Measurements from ENCODE around the gene MYO3B.

DNA sequence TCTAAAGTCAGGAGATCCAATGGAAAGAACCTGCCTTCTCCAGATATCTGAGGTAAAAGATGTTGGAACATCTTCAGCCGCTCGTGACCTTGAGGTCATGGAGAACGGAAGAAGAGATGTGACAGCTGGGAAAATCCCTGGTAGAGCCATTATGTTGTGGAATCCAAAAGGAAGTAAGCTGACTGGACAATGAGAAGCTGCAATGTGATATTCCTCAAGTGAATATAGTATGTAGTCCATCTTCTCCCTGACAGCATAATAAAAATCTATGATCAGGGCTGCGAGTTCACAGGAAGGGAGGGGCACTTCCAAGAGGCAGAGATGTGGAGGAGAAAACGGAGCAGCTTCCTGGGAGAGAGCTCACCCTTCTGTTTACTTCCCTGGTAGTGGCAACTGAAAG, 336.2 kb downstream of the MYO3B start:
- TF ChIP-seq POLR2A (IDR thresholded peaks at IDR 0.05): no peak
- TF ChIP-seq, protein P1, sequence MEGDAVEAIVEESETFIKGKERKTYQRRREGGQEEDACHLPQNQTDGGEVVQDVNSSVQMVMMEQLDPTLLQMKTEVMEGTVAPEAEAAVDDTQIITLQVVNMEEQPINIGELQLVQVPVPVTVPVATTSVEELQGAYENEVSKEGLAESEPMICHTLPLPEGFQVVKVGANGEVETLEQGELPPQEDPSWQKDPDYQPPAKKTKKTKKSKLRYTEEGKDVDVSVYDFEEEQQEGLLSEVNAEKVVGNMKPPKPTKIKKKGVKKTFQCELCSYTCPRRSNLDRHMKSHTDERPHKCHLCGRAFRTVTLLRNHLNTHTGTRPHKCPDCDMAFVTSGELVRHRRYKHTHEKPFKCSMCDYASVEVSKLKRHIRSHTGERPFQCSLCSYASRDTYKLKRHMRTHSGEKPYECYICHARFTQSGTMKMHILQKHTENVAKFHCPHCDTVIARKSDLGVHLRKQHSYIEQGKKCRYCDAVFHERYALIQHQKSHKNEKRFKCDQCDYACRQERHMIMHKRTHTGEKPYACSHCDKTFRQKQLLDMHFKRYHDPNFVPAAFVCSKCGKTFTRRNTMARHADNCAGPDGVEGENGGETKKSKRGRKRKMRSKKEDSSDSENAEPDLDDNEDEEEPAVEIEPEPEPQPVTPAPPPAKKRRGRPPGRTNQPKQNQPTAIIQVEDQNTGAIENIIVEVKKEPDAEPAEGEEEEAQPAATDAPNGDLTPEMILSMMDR (IDR thresholded peaks at IDR 0.05): no peak

Data from sigmoid colon (tissue), 3 donors.